Sigmoid colon (tissue), 4 donors: ENCODE data around the gene FAM81A.
"Not testable (repeated sequence)": the region's sequence is repeated elsewhere in the genome, so short reads cannot be mapped to it uniquely, and the experiment has no call there.

ENCODE experiments used
- EP300 ChIP-seq, 4 donors: sonication (generic); formaldehyde crosslinking; IDR thresholded peaks; one replicate each; pipeline ENCODE4 v1.6.1; 2017; ENCODE audit warnings: antibody characterized with exemption in 4 of 4
- POLR2AphosphoS5 ChIP-seq, 4 donors: sonication (generic); formaldehyde crosslinking; IDR thresholded peaks; one replicate each; pipeline ENCODE4 v1.6.1; 2017; ENCODE audit warnings: antibody characterized with exemption in 4 of 4
- TF ChIP-seq, protein P1 (sequence below), 4 experiments: fragments of 450-650 bp in 3 of 4; fragments of 200-600 bp in 1 of 4; IDR thresholded peaks; one replicate each; pipeline ENCODE4 v1.5.1; 2016 to 2019; ENCODE audit warnings: antibody characterized with exemption in 4 of 4, mild to moderate bottlenecking in 3 of 4, moderate library complexity in 2 of 4

DNA sequence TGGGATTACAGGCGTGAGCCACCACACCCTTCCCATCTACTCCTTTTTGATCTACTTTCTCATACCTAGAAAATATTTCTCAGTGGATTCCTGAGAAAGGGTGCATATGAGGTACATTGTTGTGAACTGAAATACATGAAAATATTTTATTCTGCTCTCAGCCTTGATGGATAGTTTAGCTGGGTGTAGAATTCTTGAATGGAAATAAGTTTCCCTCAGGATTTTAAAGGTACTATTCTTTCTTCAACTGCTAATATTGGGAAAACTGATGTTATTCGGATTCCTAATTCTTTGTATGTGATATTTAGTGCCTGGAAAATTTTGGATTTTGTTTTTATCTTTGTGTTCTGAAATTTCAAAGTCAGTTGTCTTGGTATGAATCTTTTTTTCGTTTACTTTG lies 9.1 kb upstream of the FAM81A start:
- TF ChIP-seq, protein P1, sequence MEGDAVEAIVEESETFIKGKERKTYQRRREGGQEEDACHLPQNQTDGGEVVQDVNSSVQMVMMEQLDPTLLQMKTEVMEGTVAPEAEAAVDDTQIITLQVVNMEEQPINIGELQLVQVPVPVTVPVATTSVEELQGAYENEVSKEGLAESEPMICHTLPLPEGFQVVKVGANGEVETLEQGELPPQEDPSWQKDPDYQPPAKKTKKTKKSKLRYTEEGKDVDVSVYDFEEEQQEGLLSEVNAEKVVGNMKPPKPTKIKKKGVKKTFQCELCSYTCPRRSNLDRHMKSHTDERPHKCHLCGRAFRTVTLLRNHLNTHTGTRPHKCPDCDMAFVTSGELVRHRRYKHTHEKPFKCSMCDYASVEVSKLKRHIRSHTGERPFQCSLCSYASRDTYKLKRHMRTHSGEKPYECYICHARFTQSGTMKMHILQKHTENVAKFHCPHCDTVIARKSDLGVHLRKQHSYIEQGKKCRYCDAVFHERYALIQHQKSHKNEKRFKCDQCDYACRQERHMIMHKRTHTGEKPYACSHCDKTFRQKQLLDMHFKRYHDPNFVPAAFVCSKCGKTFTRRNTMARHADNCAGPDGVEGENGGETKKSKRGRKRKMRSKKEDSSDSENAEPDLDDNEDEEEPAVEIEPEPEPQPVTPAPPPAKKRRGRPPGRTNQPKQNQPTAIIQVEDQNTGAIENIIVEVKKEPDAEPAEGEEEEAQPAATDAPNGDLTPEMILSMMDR (IDR thresholded peaks at IDR 0.05) = not testable (repeated sequence)
- TF ChIP-seq EP300, POLR2AphosphoS5 (IDR thresholded peaks at IDR 0.05): not testable (repeated sequence)
